Stimulated activated memory B cell treated with anti-CD40 and anti-IgM and Interleukin-4, amounts not matched to agents 10 μg/mL and 1 μg/mL and 100 μg/mL, for 72 hours (primary cell): ENCODE results near the gene CNTROB.

ENCODE experiments used
- ATAC-seq: fragments of 150-1000 bp; cut with Tn5 transposase; 2 replicates; pipeline ENCODE4 v1.10.0; 2021
- H3K27ac Mint-ChIP-seq: one replicate; pipeline ENCODE4 v1.8.0; 2022; ENCODE audit warnings: mild to moderate bottlenecking, mixed read lengths
- H3K27me3 Mint-ChIP-seq: one replicate; pipeline ENCODE4 v1.8.0; 2022; ENCODE audit warnings: mixed read lengths
- H3K36me3 Mint-ChIP-seq: one replicate; pipeline ENCODE4 v1.8.0; 2022; ENCODE audit warnings: mixed read lengths
- H3K4me1 Mint-ChIP-seq: one replicate; pipeline ENCODE4 v1.8.0; 2022; ENCODE audit warnings: mixed read lengths
- H3K4me3 Mint-ChIP-seq: one replicate; pipeline ENCODE4 v1.8.0; 2022; ENCODE audit warnings: mild to moderate bottlenecking, moderate library complexity, mixed read lengths
- H3K9me3 Mint-ChIP-seq: one replicate; pipeline ENCODE4 v1.8.0; 2022; ENCODE audit warnings: mixed read lengths

The CNTROB gene

GRCh38 chr17:7893187-7893880, 38.7 kb upstream of the CNTROB start:
- Mint-ChIP-seq H3K27ac (no peak overlapping the region), H3K4me3 (no peak overlapping the region), H3K9me3 (no peaks in the 10 kb centered on the region), H3K4me1 (peaks cover 5% of the 10 kb centered on the region), H3K36me3 (peaks cover 46% of the 10 kb centered on the region), H3K27me3 (no peaks in the 10 kb centered on the region)
- no peak for ATAC-seq

- H3K4me3 Mint-ChIP-seq, result no peak overlapping the region
- H3K4me1 Mint-ChIP-seq, result peaks cover 5% of the 10 kb centered on the region
- H3K27me3 Mint-ChIP-seq, result no peaks in the 10 kb centered on the region
- H3K36me3 Mint-ChIP-seq, result peaks cover 53% of the 10 kb centered on the region
- no peak overlapping the region for H3K27ac Mint-ChIP-seq
- no peak for ATAC-seq
- H3K9me3 Mint-ChIP-seq, result no peaks in the 10 kb centered on the region
Observed at GRCh38 chr17:7894226-7894625, 37.8 kb upstream of the CNTROB start.

GRCh38 chr17:7894866-7895265, 37.1 kb upstream of the CNTROB start:
- ATAC-seq, result no peak
- no peak overlapping the region for H3K27ac Mint-ChIP-seq
- no peak overlapping the region for H3K4me3 Mint-ChIP-seq

GRCh38 chr17:7897090-7897489, 34.9 kb upstream of the CNTROB start:
- no peaks in the 10 kb centered on the region for H3K9me3 Mint-ChIP-seq
- H3K27ac Mint-ChIP-seq, result peak overlapping the region; percentile 33
- peaks cover 66% of the 10 kb centered on the region for H3K36me3 Mint-ChIP-seq
- H3K4me3 Mint-ChIP-seq, result no peak overlapping the region
- H3K27me3 Mint-ChIP-seq, result no peaks in the 10 kb centered on the region
- peaks cover 5% of the 10 kb centered on the region for H3K4me1 Mint-ChIP-seq
- no peak for ATAC-seq

More at GRCh38 chr17:7894866-7895265, 37.1 kb upstream of the CNTROB start:
- Mint-ChIP-seq H3K9me3 (no peaks in the 10 kb centered on the region), H3K27me3 (no peaks in the 10 kb centered on the region), H3K36me3 (peaks cover 59% of the 10 kb centered on the region), H3K4me1 (peaks cover 5% of the 10 kb centered on the region)

GRCh38 chr17:7897773-7898172, 34.2 kb upstream of the CNTROB start:
- Mint-ChIP-seq H3K4me1 (peaks cover 5% of the 10 kb centered on the region), H3K9me3 (no peaks in the 10 kb centered on the region), H3K4me3 (no peak overlapping the region), H3K27ac (peak overlapping the region; percentile 33), H3K36me3 (peaks cover 71% of the 10 kb centered on the region), H3K27me3 (no peaks in the 10 kb centered on the region)
- no peak for ATAC-seq

- Mint-ChIP-seq H3K4me1 (no peaks in the 10 kb centered on the region), H3K36me3 (peaks cover 71% of the 10 kb centered on the region), H3K9me3 (no peaks in the 10 kb centered on the region), H3K27ac (no peak overlapping the region), H3K27me3 (no peaks in the 10 kb centered on the region), H3K4me3 (no peak overlapping the region)
- no peak for ATAC-seq
Observed at GRCh38 chr17:7903154-7904103, 28.6 kb upstream of the CNTROB start.

- Mint-ChIP-seq H3K4me3 (no peak overlapping the region), H3K27me3 (no peaks in the 10 kb centered on the region), H3K9me3 (no peaks in the 10 kb centered on the region), H3K27ac (no peak overlapping the region), H3K36me3 (peaks cover 56% of the 10 kb centered on the region), H3K4me1 (no peaks in the 10 kb centered on the region)
- ATAC-seq, result no peak
Observed at GRCh38 chr17:7909089-7909488, 22.9 kb upstream of the CNTROB start.

- H3K9me3 Mint-ChIP-seq, result no peaks in the 10 kb centered on the region
- H3K36me3 Mint-ChIP-seq, result peaks cover 46% of the 10 kb centered on the region
- ATAC-seq, result no peak
- no peak overlapping the region for H3K4me3 Mint-ChIP-seq
- no peaks in the 10 kb centered on the region for H3K27me3 Mint-ChIP-seq
- H3K27ac Mint-ChIP-seq, result no peak overlapping the region
- H3K4me1 Mint-ChIP-seq, result peaks cover 8% of the 10 kb centered on the region
Observed at GRCh38 chr17:7910281-7910680, 21.7 kb upstream of the CNTROB start.

- no peaks in the 10 kb centered on the region for H3K9me3 Mint-ChIP-seq
- H3K36me3 Mint-ChIP-seq, result peaks cover 42% of the 10 kb centered on the region
- H3K27ac Mint-ChIP-seq, result no peak overlapping the region
- no peak overlapping the region for H3K4me3 Mint-ChIP-seq
- peaks cover 11% of the 10 kb centered on the region for H3K4me1 Mint-ChIP-seq
- no peak for ATAC-seq
- H3K27me3 Mint-ChIP-seq, result no peaks in the 10 kb centered on the region
Observed at GRCh38 chr17:7910711-7911110, 21.3 kb upstream of the CNTROB start.

GRCh38 chr17:7911116-7911515, 20.9 kb upstream of the CNTROB start:
- no peaks in the 10 kb centered on the region for H3K9me3 Mint-ChIP-seq
- H3K27ac Mint-ChIP-seq, result no peak overlapping the region
- ATAC-seq, result no peak
- no peaks in the 10 kb centered on the region for H3K27me3 Mint-ChIP-seq
- peaks cover 11% of the 10 kb centered on the region for H3K4me1 Mint-ChIP-seq
- H3K4me3 Mint-ChIP-seq, result no peak overlapping the region
- peaks cover 38% of the 10 kb centered on the region for H3K36me3 Mint-ChIP-seq

- Mint-ChIP-seq H3K4me1 (peaks cover 19% of the 10 kb centered on the region), H3K27me3 (no peaks in the 10 kb centered on the region), H3K36me3 (peaks cover 26% of the 10 kb centered on the region), H3K9me3 (no peaks in the 10 kb centered on the region), H3K27ac (no peak overlapping the region), H3K4me3 (no peak overlapping the region)
- peak; percentile 44 for ATAC-seq
Observed at GRCh38 chr17:7912927-7913524, 19.0 kb upstream of the CNTROB start.

- Mint-ChIP-seq H3K36me3 (peaks cover 11% of the 10 kb centered on the region), H3K4me3 (peak overlapping the region; percentile 99), H3K4me1 (peaks cover 19% of the 10 kb centered on the region), H3K9me3 (no peaks in the 10 kb centered on the region), H3K27me3 (no peaks in the 10 kb centered on the region), H3K27ac (peak overlapping the region; percentile 86)
- peak; percentile 47 for ATAC-seq
Observed at GRCh38 chr17:7915179-7915610, 16.8 kb upstream of the CNTROB start.

- peak within 1 kb of the TSS; percentile 86 for H3K27ac Mint-ChIP-seq
- H3K4me3 Mint-ChIP-seq, result peak within 1 kb of the TSS; percentile 99
- ATAC-seq, result peak; percentile 90
- no peaks in the 10 kb centered on the region for H3K27me3 Mint-ChIP-seq
- peaks cover 19% of the 10 kb centered on the region for H3K4me1 Mint-ChIP-seq
- peaks cover 5% of the 10 kb centered on the region for H3K36me3 Mint-ChIP-seq
- H3K9me3 Mint-ChIP-seq, result no peaks in the 10 kb centered on the region
Observed at GRCh38 chr17:7915611-7916384, 16.2 kb upstream of the CNTROB start, which contains the start of gene RNF227. RNF227 (minus strand) TSS chr17:7916289; CDS start chr17:7916195, 94 bp downstream.

GRCh38 chr17:7916385-7916682, 15.7 kb upstream of the CNTROB start:
- no peaks in the 10 kb centered on the region for H3K9me3 Mint-ChIP-seq
- peaks cover 19% of the 10 kb centered on the region for H3K4me1 Mint-ChIP-seq
- ATAC-seq, result peak; percentile 51
- H3K27me3 Mint-ChIP-seq, result no peaks in the 10 kb centered on the region
- H3K4me3 Mint-ChIP-seq, result peak overlapping the region; percentile 99
- H3K27ac Mint-ChIP-seq, result peak overlapping the region; percentile 86
- H3K36me3 Mint-ChIP-seq, result no peaks in the 10 kb centered on the region

GRCh38 chr17:7916808-7917207, 15.2 kb upstream of the CNTROB start:
- H3K27ac Mint-ChIP-seq, result peak overlapping the region; percentile 86
- H3K27me3 Mint-ChIP-seq, result no peaks in the 10 kb centered on the region
- peaks cover 22% of the 10 kb centered on the region for H3K4me1 Mint-ChIP-seq

More at GRCh38 chr17:7916808-7917207, 15.2 kb upstream of the CNTROB start:
- no peaks in the 10 kb centered on the region for H3K9me3 Mint-ChIP-seq
- peak overlapping the region; percentile 99 for H3K4me3 Mint-ChIP-seq
- ATAC-seq, result no peak
- no peaks in the 10 kb centered on the region for H3K36me3 Mint-ChIP-seq
